ENCODE measurements around the gene RDH12.
"Not testable (repeated sequence)": the region's sequence is repeated elsewhere in the genome, so short reads cannot be mapped to it uniquely, and the experiment has no call there.

Gene RDH12
- 0 reads per million in 4 donors for total RNA-seq

- DNase-seq = not testable (repeated sequence)
Observed at GRCh38 chr14:67701492-67701891, at the start of gene RDH12. RDH12 (plus strand) TSS chr14:67701886; CDS start chr14:67722643, 20,757 bp downstream.

- peak in 1 of 5 donors; percentile 6 for DNase-seq
Observed at GRCh38 chr14:67652189-67652588, 49.5 kb upstream of the RDH12 start.

- DNase-seq = no peak
Observed at GRCh38 chr14:67653651-67654280, 47.9 kb upstream of the RDH12 start.

- DNase-seq = no peak
Observed at GRCh38 chr14:67663633-67664032, 38.1 kb upstream of the RDH12 start.

GRCh38 chr14:67665868-67666267, 35.8 kb upstream of the RDH12 start:
- no peak for DNase-seq

GRCh38 chr14:67666750-67667449, 34.8 kb upstream of the RDH12 start:
- peak in 2 of 5 donors; percentile 12 to 58 for DNase-seq

- no peak for DNase-seq
Observed at GRCh38 chr14:67668559-67668958, 33.1 kb upstream of the RDH12 start.

- DNase-seq = no peak
Observed at GRCh38 chr14:67673451-67673850, 28.2 kb upstream of the RDH12 start.

GRCh38 chr14:67674139-67674479, 27.6 kb upstream of the RDH12 start:
- peak; percentile 35 to 60 (median 47) for DNase-seq

GRCh38 chr14:67674480-67675218, 27.0 kb upstream of the RDH12 start, which contains the start of gene VTI1B:
VTI1B (minus strand) TSS chr14:67674632; CDS start chr14:67674489, 143 bp downstream.
- DNase-seq = peak; percentile 55 to 80 (median 70)

GRCh38 chr14:67675219-67675582, 26.5 kb upstream of the RDH12 start:
- no peak for DNase-seq

GRCh38 chr14:67679006-67679405, 22.7 kb upstream of the RDH12 start:
- no peak for DNase-seq

- peak in 1 of 5 donors; percentile 88 for DNase-seq
Observed at GRCh38 chr14:67680121-67680602, 21.5 kb upstream of the RDH12 start.

GRCh38 chr14:67680941-67681340, 20.7 kb upstream of the RDH12 start:
- no peak for DNase-seq

- DNase-seq = no peak
Observed at GRCh38 chr14:67683842-67684241, 17.8 kb upstream of the RDH12 start.

- no peak for DNase-seq
Observed at GRCh38 chr14:67690011-67690410, 11.7 kb upstream of the RDH12 start.

- DNase-seq = peak; percentile 30 to 84 (median 49)
Observed at GRCh38 chr14:67694791-67695393, 6.8 kb upstream of the RDH12 start.

GRCh38 chr14:67695394-67695949, 6.2 kb upstream of the RDH12 start, which contains the start of gene RDH11:
RDH11 (minus strand) TSS chr14:67695764; CDS start chr14:67695703, 61 bp downstream.
- peak; percentile 58 to 89 (median 74) for DNase-seq

GRCh38 chr14:67697006-67697405, 4.7 kb upstream of the RDH12 start:
- no peak for DNase-seq

GRCh38 chr14:67698179-67698578, 3.5 kb upstream of the RDH12 start:
- no peak for DNase-seq

GRCh38 chr14:67703997-67704396, 2.3 kb downstream of the RDH12 start:
- DNase-seq = no peak

GRCh38 chr14:67704484-67705089, 2.9 kb downstream of the RDH12 start:
- peak in 2 of 5 donors; percentile 24 to 56 for DNase-seq

Data from T-helper 1 cell (primary cell).